Skin epidermis (tissue), 12 donors: Measurements from ENCODE around the gene GGA3.

Experiments used
- H3K27ac ChIP-seq, 21 experiments: fragments of 200-600 bp; sonication (generic) in 11 of 21; one replicate each; pipeline ENCODE4 v1.5.0; 2020; ENCODE audit warnings: mild to moderate bottlenecking in 3 of 21, inconsistent platforms in 2 of 21, moderate library complexity in 2 of 21
- H3K4me3 ChIP-seq, 7 experiments: fragments of 200-600 bp; sonication (generic) in 2 of 7; one replicate each; pipeline ENCODE4 v1.5.0; 2020; ENCODE audit warnings: inconsistent platforms in 2 of 7, mild to moderate bottlenecking in 2 of 7, moderate library complexity in 1 of 7

The GGA3 gene

GRCh38 chr17:75232786-75233185 is 28.6 kb downstream of the GGA3 start:
- Histone ChIP-seq H3K4me3 (no peak overlapping the region), H3K27ac (no peak overlapping the region)

- H3K27ac ChIP-seq: no peak overlapping the region
- H3K4me3 ChIP-seq: no peak overlapping the region
Measured at GRCh38 chr17:75231741-75232464, 29.5 kb downstream of the GGA3 start.

- no peak overlapping the region for H3K27ac ChIP-seq
- H3K4me3 ChIP-seq: no peak overlapping the region
Measured at GRCh38 chr17:75231071-75231470, 30.3 kb downstream of the GGA3 start.

- H3K27ac ChIP-seq: peak overlapping the region in 16 of 21 experiments; percentile 2 to 79 (median 44)
- no peak overlapping the region for H3K4me3 ChIP-seq
Measured at GRCh38 chr17:75228847-75229246, 32.6 kb downstream of the GGA3 start.

- no peak overlapping the region for H3K4me3 ChIP-seq
- peak overlapping the region in 12 of 21 experiments; percentile 10 to 79 (median 54) for H3K27ac ChIP-seq
Measured at GRCh38 chr17:75228305-75228704, 33.1 kb downstream of the GGA3 start.

- Histone ChIP-seq H3K4me3 (no peak overlapping the region), H3K27ac (peak overlapping the region in 10 of 21 experiments; percentile 11 to 73 (median 46))
Measured at GRCh38 chr17:75227729-75228128, 33.7 kb downstream of the GGA3 start.

GRCh38 chr17:75225016-75225415 is 36.4 kb downstream of the GGA3 start:
- Histone ChIP-seq H3K4me3 (no peak overlapping the region), H3K27ac (no peak overlapping the region)

- no peak overlapping the region for H3K27ac ChIP-seq
- H3K4me3 ChIP-seq: no peak overlapping the region
Measured at GRCh38 chr17:75219815-75220214, 41.6 kb downstream of the GGA3 start.

GRCh38 chr17:75218131-75218530 is 43.3 kb downstream of the GGA3 start:
- H3K27ac ChIP-seq: no peak overlapping the region
- no peak overlapping the region for H3K4me3 ChIP-seq

GRCh38 chr17:75209061-75209460 is 52.3 kb downstream of the GGA3 start:
- no peak overlapping the region for H3K4me3 ChIP-seq
- no peak overlapping the region for H3K27ac ChIP-seq

- Histone ChIP-seq H3K27ac (no peak overlapping the region), H3K4me3 (no peak overlapping the region)
Measured at GRCh38 chr17:75208161-75208560, 53.2 kb downstream of the GGA3 start.

GRCh38 chr17:75207760-75208159 is 53.6 kb downstream of the GGA3 start:
- no peak overlapping the region for H3K27ac ChIP-seq
- H3K4me3 ChIP-seq: no peak overlapping the region

- Histone ChIP-seq H3K4me3 (peak overlapping the region in 2 of 7 experiments; percentile 68 to 86), H3K27ac (peak overlapping the region in 1 of 21 experiments; percentile 17)
Measured at GRCh38 chr17:75207050-75207407, 54.4 kb downstream of the GGA3 start.

GRCh38 chr17:75205793-75206163 is 55.6 kb downstream of the GGA3 start:
- Histone ChIP-seq H3K4me3 (peak overlapping the region; percentile 63 to 94 (median 68)), H3K27ac (peak overlapping the region; percentile 76 to 99 (median 97))

- peak within 1 kb of the TSS; percentile 63 to 94 (median 68) for H3K4me3 ChIP-seq
- H3K27ac ChIP-seq: peak within 1 kb of the TSS; percentile 76 to 99 (median 97)
Measured at GRCh38 chr17:75205037-75205792, 56.2 kb downstream of the GGA3 start, which contains the start of gene NUP85. Gene NUP85 (plus strand): TSS chr17:75205679. CDS start chr17:75205762, 83 bp downstream.

GRCh38 chr17:75199886-75200618 is 61.4 kb downstream of the GGA3 start:
- Histone ChIP-seq H3K27ac (no peak overlapping the region), H3K4me3 (no peak overlapping the region)

- no peak overlapping the region for H3K27ac ChIP-seq
- no peak overlapping the region for H3K4me3 ChIP-seq
Measured at GRCh38 chr17:75194879-75195278, 66.5 kb downstream of the GGA3 start.

GRCh38 chr17:75191584-75191983 is 69.8 kb downstream of the GGA3 start:
- no peak overlapping the region for H3K4me3 ChIP-seq
- H3K27ac ChIP-seq: no peak overlapping the region

- Histone ChIP-seq H3K4me3 (no peak overlapping the region), H3K27ac (no peak overlapping the region)
Measured at GRCh38 chr17:75188614-75189013, 72.8 kb downstream of the GGA3 start.
